Measurements from ENCODE around the gene MC3R. TPM values are rescaled to one million over a fixed set of nuclear protein-coding genes. Genes with fewer than 3 reads are reported as not detected.

The MC3R gene
- total RNA-seq, 6 donors from 2014 or later, result not detected

DNA sequence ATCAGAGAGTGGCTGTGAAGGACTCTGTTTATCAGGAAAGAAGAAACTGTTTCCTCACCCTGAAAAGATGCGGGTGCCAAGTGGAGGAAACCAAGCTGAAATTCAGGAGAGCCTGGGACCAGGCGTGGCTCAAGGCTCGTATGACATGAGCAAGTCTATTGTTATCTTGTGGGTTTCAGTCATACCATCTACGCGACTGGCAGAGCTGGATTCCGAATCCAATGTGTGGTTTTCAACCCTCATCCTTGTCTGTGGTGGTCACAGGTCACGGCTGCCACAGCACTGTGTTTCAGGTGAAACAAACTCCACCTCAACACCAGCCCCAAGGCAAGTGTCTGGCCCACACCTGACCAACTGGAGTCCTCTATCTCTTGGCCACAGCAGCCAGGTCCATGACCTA lies 9.1 kb downstream of the MC3R start:
- no peaks in the 10 kb centered on the region for H3K4me1 ChIP-seq
- H3K27me3 ChIP-seq, result no peaks in the 10 kb centered on the region
- no peaks in the 10 kb centered on the region for H3K36me3 ChIP-seq
- no peaks in the 10 kb centered on the region for H3K9me3 ChIP-seq
- 75% methylated on average over 7 of the region's 7 CpGs for WGBS, 2 donors
- no peak for DNase-seq
- no peak overlapping the region for H3K4me3 ChIP-seq
- no peak for ATAC-seq (ENCODE audit: low FRiP score in 2 of 2)
- no peak overlapping the region for H3K27ac ChIP-seq
- no peak for TF ChIP-seq EP300 (IDR thresholded peaks at IDR 0.05)
- no peak for TF ChIP-seq POLR2A (IDR thresholded peaks at IDR 0.05)
- TF ChIP-seq POLR2AphosphoS5 (IDR thresholded peaks at IDR 0.05), result no peak
- TF ChIP-seq, protein P1, sequence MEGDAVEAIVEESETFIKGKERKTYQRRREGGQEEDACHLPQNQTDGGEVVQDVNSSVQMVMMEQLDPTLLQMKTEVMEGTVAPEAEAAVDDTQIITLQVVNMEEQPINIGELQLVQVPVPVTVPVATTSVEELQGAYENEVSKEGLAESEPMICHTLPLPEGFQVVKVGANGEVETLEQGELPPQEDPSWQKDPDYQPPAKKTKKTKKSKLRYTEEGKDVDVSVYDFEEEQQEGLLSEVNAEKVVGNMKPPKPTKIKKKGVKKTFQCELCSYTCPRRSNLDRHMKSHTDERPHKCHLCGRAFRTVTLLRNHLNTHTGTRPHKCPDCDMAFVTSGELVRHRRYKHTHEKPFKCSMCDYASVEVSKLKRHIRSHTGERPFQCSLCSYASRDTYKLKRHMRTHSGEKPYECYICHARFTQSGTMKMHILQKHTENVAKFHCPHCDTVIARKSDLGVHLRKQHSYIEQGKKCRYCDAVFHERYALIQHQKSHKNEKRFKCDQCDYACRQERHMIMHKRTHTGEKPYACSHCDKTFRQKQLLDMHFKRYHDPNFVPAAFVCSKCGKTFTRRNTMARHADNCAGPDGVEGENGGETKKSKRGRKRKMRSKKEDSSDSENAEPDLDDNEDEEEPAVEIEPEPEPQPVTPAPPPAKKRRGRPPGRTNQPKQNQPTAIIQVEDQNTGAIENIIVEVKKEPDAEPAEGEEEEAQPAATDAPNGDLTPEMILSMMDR (IDR thresholded peaks at IDR 0.05), result no peak

DNA sequence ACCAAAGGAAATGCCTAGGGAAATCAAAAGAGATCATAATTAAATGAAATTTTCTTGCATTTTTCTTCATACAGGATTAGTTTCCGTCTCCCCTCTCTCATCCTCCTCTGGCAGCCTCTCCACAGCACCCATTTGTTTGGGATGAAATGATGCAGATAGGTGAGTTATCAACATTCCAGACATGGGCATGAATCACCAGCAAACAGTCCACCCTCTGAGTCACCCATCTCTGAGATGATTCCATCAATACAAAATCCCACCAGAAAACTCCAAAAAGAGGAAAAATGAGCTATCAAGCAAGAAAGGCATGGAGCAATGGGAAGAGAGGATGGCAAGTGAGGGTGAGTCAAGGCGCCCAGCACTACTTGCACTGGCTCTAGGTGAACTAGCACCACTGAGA lies 11.4 kb downstream of the MC3R start:
- 67 to 68% methylated on average over 2 of the region's 2 CpGs for WGBS, 2 donors
- Histone ChIP-seq H3K4me1 (no peaks in the 10 kb centered on the region), H3K9me3 (no peaks in the 10 kb centered on the region), H3K4me3 (no peak overlapping the region), H3K36me3 (no peaks in the 10 kb centered on the region), H3K27ac (no peak overlapping the region), H3K27me3 (no peaks in the 10 kb centered on the region)
- ATAC-seq (ENCODE audit: low FRiP score in 2 of 2), result no peak
- no peak for TF ChIP-seq EP300 (IDR thresholded peaks at IDR 0.05)
- TF ChIP-seq POLR2A (IDR thresholded peaks at IDR 0.05), result no peak
- no peak for TF ChIP-seq POLR2AphosphoS5 (IDR thresholded peaks at IDR 0.05)
- TF ChIP-seq, protein P1 (IDR thresholded peaks at IDR 0.05), result no peak
- DNase-seq, result no peak

DNA sequence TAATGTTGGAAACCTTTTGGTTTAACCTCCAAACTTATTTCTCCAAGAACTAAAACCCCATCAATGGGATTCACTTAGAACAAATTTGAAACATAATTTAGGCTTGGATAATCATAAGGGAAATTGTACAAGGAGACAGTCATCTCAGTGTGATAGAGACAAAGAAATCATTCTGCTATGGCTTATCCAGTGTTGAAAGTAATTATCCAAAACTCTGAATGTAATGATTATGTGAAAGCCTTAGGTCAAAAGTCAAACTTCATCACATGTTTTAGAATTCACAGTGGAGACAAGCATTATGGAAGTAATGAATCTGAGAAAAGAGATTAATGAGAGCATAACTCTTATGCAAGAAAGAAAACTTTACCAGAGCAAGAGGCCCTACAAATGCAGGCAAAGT lies 20.0 kb downstream of the MC3R start:
- no peaks in the 10 kb centered on the region for H3K36me3 ChIP-seq
- no peaks in the 10 kb centered on the region for H3K4me1 ChIP-seq
- no peaks in the 10 kb centered on the region for H3K27me3 ChIP-seq
- H3K27ac ChIP-seq, result no peak overlapping the region
- no peak for TF ChIP-seq EP300 (IDR thresholded peaks at IDR 0.05)
- TF ChIP-seq POLR2AphosphoS5 (IDR thresholded peaks at IDR 0.05), result no peak
- TF ChIP-seq, protein P1 (IDR thresholded peaks at IDR 0.05), result no peak
- TF ChIP-seq POLR2A (IDR thresholded peaks at IDR 0.05), result no peak
- no peak for DNase-seq
- no peak for ATAC-seq (ENCODE audit: low FRiP score in 2 of 2)
- no peak overlapping the region for H3K4me3 ChIP-seq
- no peaks in the 10 kb centered on the region for H3K9me3 ChIP-seq

- peak in 1 of 2 donors; percentile 15 for ATAC-seq (ENCODE audit: low FRiP score in 2 of 2)
- H3K36me3 ChIP-seq, result no peaks in the 10 kb centered on the region
- no peak for DNase-seq
- TF ChIP-seq, protein P1 (IDR thresholded peaks at IDR 0.05), result no peak
- no peak for TF ChIP-seq POLR2AphosphoS5 (IDR thresholded peaks at IDR 0.05)
- no peak for TF ChIP-seq EP300 (IDR thresholded peaks at IDR 0.05)
- no peak for TF ChIP-seq POLR2A (IDR thresholded peaks at IDR 0.05)
- H3K4me3 ChIP-seq, result no peak overlapping the region
- no peaks in the 10 kb centered on the region for H3K4me1 ChIP-seq
- no peaks in the 10 kb centered on the region for H3K9me3 ChIP-seq
- no peak overlapping the region for H3K27ac ChIP-seq
- 67 to 83% methylated on average over 1 to 4 of the region's 4 CpGs for WGBS, 2 donors
- H3K27me3 ChIP-seq, result no peaks in the 10 kb centered on the region
These were observed 23.4 kb downstream of the MC3R start for GRCh38 chr20:56271974-56272373.

DNA sequence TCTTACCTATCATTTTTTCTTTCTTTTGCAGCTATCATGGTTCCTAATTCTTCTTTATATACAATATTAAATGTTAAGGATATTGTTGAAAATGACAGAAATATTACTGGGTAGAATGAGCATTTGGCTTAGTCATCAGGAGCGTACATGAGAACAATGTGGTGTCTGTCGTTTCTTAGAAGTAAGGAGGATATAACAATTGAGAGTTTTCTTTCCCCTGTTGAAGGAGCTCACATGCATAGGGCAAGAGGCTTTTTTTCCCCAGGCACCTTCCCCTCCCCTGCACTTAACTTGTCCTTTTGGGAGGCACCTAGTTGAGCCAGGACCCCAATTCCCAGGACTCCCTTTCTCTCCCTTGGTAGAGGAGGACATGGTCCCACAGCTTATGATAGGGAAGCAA lies 25.0 kb downstream of the MC3R start:
- no peak overlapping the region for H3K27ac ChIP-seq
- no peaks in the 10 kb centered on the region for H3K9me3 ChIP-seq
- WGBS, 2 donors, result 89 to 93% methylated on average over 2 of the region's 2 CpGs
- ATAC-seq (ENCODE audit: low FRiP score in 2 of 2), result no peak
- no peaks in the 10 kb centered on the region for H3K4me1 ChIP-seq
- no peak overlapping the region for H3K4me3 ChIP-seq
- DNase-seq, result no peak
- H3K36me3 ChIP-seq, result no peaks in the 10 kb centered on the region
- no peak for TF ChIP-seq EP300 (IDR thresholded peaks at IDR 0.05)
- TF ChIP-seq POLR2A (IDR thresholded peaks at IDR 0.05), result no peak
- no peaks in the 10 kb centered on the region for H3K27me3 ChIP-seq

Measured in upper lobe of left lung (tissue), 6 donors.